Left lung (tissue), 10 donors: Measurements from ENCODE around the gene DYNC2LI1. TPM values are rescaled to one million over a fixed set of nuclear protein-coding genes. Genes with fewer than 3 reads are reported as not detected.
A peak's percentile ranks its signal among the peaks of the same experiment; 100 is the strongest.

ENCODE experiments used
- ATAC-seq: fragments of 200-7000 bp; cut with Tn5 transposase; one replicate; pipeline ENCODE4 v1.9.1; 2020; ENCODE audit warnings: moderate library complexity
- DNase-seq, 4 donors: peaks; one replicate each; pipeline ENCODE4 v3.0.0-alpha.2; 2013 to 2020
- H3K27ac ChIP-seq, 2 donors: fragments of 200-600 bp; sonication (generic) in 1 of 2; one replicate each; pipeline versions ENCODE4 v1.5.0 to v1.8.0; 2020 to 2021
- H3K27me3 ChIP-seq, 2 donors: fragments of 200-600 bp; sonication (generic) in 1 of 2; one replicate each; pipeline versions ENCODE4 v1.5.0 to v1.8.0; 2020 to 2021
- H3K36me3 ChIP-seq, 2 donors: fragments of 200-600 bp; sonication (generic) in 1 of 2; one replicate each; pipeline versions ENCODE4 v1.5.0 to v1.8.0; 2020 to 2021
- H3K4me1 ChIP-seq, 2 donors: fragments of 200-600 bp; one replicate each; pipeline ENCODE4 v1.8.0; 2021
- H3K4me3 ChIP-seq, 2 donors: fragments of 200-600 bp; sonication (generic) in 1 of 2; one replicate each; pipeline versions ENCODE4 v1.5.0 to v1.8.0; 2020 to 2021; ENCODE audit warnings: mild to moderate bottlenecking in 1 of 2
- H3K9me3 ChIP-seq, 2 donors: fragments of 200-600 bp; sonication (generic) in 1 of 2; one replicate each; pipeline versions ENCODE4 v1.5.0 to v1.8.0; 2020 to 2021
- intact Hi-C, 2 donors: fragments of 100-400 bp; cut with DNase I; formaldehyde crosslinking; loops; one replicate each; pipeline versions ENCODE4 v1.11.2 to v1.14.2; 2022
- polyA plus RNA-seq, 6 donors: library from polyadenylated mRNA; unstranded; fragments of 120-200 nt; gene quantifications; one replicate each; pipeline ENCODE4 v1.2.1, GENCODE V29; 2013; ENCODE audit not compliant: insufficient read length in 6 of 6
- total RNA-seq, 2 donors: library from RNA; stranded (reverse); fragmentation: NEBNext Ultra II Directional; extraction: Animal tissue kit (Norgen Biotek cat#: 25700); gene quantifications; one replicate each; pipeline ENCODE4 v1.2.1, GENCODE V29; 2021
- TF ChIP-seq, protein P1 (sequence below), 2 donors: fragments of 200-600 bp; sonication (generic) in 1 of 2; IDR thresholded peaks; one replicate each; pipeline versions ENCODE4 v1.5.0 to v1.8.0; 2021; ENCODE audit warnings: antibody characterized with exemption in 2 of 2
- donor health status: DM: no; HTN: yes; CAD: no.
- donor health status: DM: no; HTN: no; CAD: no.

Gene DYNC2LI1
- total and polyA plus RNA-seq, 8 donors, result 17.8 to 105 (median 87.9) TPM

GRCh38 chr2:43737855-43738254, 36.0 kb upstream of the DYNC2LI1 start:
- no peak overlapping the region for H3K27ac ChIP-seq
- H3K4me3 ChIP-seq, result no peak overlapping the region
- intact Hi-C loops, result no loop called here
- H3K27me3 ChIP-seq, result no peaks in the 10 kb centered on the region
- DNase-seq (no peak), ATAC-seq (no peak)
- no peaks in the 10 kb centered on the region for H3K36me3 ChIP-seq
- H3K4me1 ChIP-seq, result no peaks in the 10 kb centered on the region
- TF ChIP-seq, protein P1, sequence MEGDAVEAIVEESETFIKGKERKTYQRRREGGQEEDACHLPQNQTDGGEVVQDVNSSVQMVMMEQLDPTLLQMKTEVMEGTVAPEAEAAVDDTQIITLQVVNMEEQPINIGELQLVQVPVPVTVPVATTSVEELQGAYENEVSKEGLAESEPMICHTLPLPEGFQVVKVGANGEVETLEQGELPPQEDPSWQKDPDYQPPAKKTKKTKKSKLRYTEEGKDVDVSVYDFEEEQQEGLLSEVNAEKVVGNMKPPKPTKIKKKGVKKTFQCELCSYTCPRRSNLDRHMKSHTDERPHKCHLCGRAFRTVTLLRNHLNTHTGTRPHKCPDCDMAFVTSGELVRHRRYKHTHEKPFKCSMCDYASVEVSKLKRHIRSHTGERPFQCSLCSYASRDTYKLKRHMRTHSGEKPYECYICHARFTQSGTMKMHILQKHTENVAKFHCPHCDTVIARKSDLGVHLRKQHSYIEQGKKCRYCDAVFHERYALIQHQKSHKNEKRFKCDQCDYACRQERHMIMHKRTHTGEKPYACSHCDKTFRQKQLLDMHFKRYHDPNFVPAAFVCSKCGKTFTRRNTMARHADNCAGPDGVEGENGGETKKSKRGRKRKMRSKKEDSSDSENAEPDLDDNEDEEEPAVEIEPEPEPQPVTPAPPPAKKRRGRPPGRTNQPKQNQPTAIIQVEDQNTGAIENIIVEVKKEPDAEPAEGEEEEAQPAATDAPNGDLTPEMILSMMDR (IDR thresholded peaks at IDR 0.05), result no peak
- no peaks in the 10 kb centered on the region for H3K9me3 ChIP-seq

GRCh38 chr2:43738257-43738656, 35.6 kb upstream of the DYNC2LI1 start:
- H3K36me3 ChIP-seq, result no peaks in the 10 kb centered on the region
- H3K27ac ChIP-seq, result no peak overlapping the region
- H3K4me3 ChIP-seq, result no peak overlapping the region
- TF ChIP-seq, protein P1 (IDR thresholded peaks at IDR 0.05), result no peak
- ATAC-seq (no peak), DNase-seq (no peak)
- no peaks in the 10 kb centered on the region for H3K27me3 ChIP-seq
- no peaks in the 10 kb centered on the region for H3K9me3 ChIP-seq
- intact Hi-C loops, result no loop called here
- H3K4me1 ChIP-seq, result no peaks in the 10 kb centered on the region

GRCh38 chr2:43743706-43744105, 30.1 kb upstream of the DYNC2LI1 start:
- TF ChIP-seq, protein P1 (IDR thresholded peaks at IDR 0.05), result no peak
- Histone ChIP-seq H3K36me3 (no peaks in the 10 kb centered on the region), H3K27me3 (no peaks in the 10 kb centered on the region), H3K4me3 (no peak overlapping the region), H3K4me1 (no peaks in the 10 kb centered on the region), H3K27ac (no peak overlapping the region), H3K9me3 (no peaks in the 10 kb centered on the region)
- DNase-seq (no peak), ATAC-seq (no peak)
- intact Hi-C loops, result no loop called here

DNA sequence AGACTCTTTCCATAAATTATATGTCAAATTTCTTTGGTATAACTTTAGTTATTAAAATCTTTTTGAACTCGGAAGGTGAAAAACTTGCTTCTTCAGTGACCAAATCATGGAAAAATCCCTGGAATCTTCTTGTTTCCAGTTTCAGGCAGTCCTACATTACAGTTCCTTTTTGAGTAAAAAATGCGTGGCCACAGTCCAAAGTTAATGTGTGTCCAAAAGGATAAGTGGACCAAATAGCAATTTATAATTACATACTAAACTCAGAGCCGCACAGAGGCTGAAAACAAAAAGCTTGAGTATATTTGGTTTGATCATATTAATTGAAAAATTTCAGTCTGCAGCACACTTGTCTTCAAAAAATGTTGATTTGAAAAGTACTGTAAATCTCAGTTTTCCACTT, 28.4 kb upstream of the DYNC2LI1 start:
- DNase-seq (peak in 2 of 4 donors; percentile 51 to 62), ATAC-seq (peak; percentile 46)
- Histone ChIP-seq H3K4me3 (no peak overlapping the region), H3K9me3 (no peaks in the 10 kb centered on the region), H3K36me3 (no peaks in the 10 kb centered on the region), H3K4me1 (no peaks in the 10 kb centered on the region), H3K27ac (peak overlapping the region in 1 of 2 donors; percentile 13), H3K27me3 (no peaks in the 10 kb centered on the region)
- intact Hi-C loops, result no loop called here
- TF ChIP-seq, protein P1 (IDR thresholded peaks at IDR 0.05), result no peak

DNA sequence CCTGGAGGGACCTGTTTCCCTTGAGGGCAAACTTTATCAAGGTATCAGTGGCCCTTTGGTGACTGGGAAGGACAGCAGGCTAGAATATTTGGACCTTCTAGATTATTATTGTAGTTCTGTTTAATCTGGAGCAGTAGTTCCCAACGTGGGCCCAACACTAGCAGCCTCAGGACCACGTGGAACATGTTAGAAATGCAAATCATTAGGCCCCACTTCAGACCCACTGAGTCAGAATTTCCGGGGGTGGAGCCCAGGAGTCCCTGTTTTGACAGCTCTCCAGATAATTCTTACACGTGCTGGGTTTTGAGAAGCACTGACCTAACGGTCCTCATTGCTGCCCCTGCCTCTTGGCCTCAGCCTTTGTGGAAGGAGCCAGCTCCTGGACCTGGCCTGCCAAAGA, 25.5 kb upstream of the DYNC2LI1 start:
- Histone ChIP-seq H3K9me3 (no peaks in the 10 kb centered on the region), H3K4me1 (no peaks in the 10 kb centered on the region), H3K36me3 (no peaks in the 10 kb centered on the region), H3K4me3 (no peak overlapping the region), H3K27me3 (no peaks in the 10 kb centered on the region), H3K27ac (no peak overlapping the region)
- intact Hi-C loops, result no loop called here
- no peak for ATAC-seq
- TF ChIP-seq, protein P1 (IDR thresholded peaks at IDR 0.05), result no peak
- no peak for DNase-seq
